ENCODE data around the gene LNX1.

- no peak for TF ChIP-seq OSR1 (CRISPR knock-in tag; IDR thresholded peaks at IDR 0.05)
- TF ChIP-seq, protein P1, sequence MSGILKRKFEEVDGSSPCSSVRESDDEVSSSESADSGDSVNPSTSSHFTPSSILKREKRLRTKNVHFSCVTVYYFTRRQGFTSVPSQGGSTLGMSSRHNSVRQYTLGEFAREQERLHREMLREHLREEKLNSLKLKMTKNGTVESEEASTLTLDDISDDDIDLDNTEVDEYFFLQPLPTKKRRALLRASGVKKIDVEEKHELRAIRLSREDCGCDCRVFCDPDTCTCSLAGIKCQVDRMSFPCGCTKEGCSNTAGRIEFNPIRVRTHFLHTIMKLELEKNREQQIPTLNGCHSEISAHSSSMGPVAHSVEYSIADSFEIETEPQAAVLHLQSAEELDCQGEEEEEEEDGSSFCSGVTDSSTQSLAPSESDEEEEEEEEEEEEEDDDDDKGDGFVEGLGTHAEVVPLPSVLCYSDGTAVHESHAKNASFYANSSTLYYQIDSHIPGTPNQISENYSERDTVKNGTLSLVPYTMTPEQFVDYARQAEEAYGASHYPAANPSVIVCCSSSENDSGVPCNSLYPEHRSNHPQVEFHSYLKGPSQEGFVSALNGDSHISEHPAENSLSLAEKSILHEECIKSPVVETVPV (CRISPR knock-in tag; IDR thresholded peaks at IDR 0.05) = no peak
- TF ChIP-seq, protein P2, sequence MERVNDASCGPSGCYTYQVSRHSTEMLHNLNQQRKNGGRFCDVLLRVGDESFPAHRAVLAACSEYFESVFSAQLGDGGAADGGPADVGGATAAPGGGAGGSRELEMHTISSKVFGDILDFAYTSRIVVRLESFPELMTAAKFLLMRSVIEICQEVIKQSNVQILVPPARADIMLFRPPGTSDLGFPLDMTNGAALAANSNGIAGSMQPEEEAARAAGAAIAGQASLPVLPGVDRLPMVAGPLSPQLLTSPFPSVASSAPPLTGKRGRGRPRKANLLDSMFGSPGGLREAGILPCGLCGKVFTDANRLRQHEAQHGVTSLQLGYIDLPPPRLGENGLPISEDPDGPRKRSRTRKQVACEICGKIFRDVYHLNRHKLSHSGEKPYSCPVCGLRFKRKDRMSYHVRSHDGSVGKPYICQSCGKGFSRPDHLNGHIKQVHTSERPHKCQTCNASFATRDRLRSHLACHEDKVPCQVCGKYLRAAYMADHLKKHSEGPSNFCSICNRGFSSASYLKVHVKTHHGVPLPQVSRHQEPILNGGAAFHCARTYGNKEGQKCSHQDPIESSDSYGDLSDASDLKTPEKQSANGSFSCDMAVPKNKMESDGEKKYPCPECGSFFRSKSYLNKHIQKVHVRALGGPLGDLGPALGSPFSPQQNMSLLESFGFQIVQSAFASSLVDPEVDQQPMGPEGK (CRISPR knock-in tag; IDR thresholded peaks at IDR 0.05; ENCODE audit: borderline replicate concordance) = no peak
- no peak for TF ChIP-seq ZNF8 (CRISPR knock-in tag; IDR thresholded peaks at IDR 0.05)
- no peak for TF ChIP-seq ZNF565 (CRISPR knock-in tag; conservative IDR thresholded peaks at IDR 0.05; ENCODE audit: low read depth)
- TF ChIP-seq TOX (CRISPR knock-in tag; IDR thresholded peaks at IDR 0.05; ENCODE audit: borderline replicate concordance) = no peak
- TF ChIP-seq ZFP3 (CRISPR knock-in tag; IDR thresholded peaks at IDR 0.05) = no peak
- no peak for TF ChIP-seq CREB5 (CRISPR knock-in tag; IDR thresholded peaks at IDR 0.05; ENCODE audit: low read depth)
- TF ChIP-seq ISL1 (CRISPR knock-in tag; IDR thresholded peaks at IDR 0.05) = no peak
- TF ChIP-seq TCF4 (CRISPR knock-in tag; IDR thresholded peaks at IDR 0.05; ENCODE audit: borderline replicate concordance) = no peak
- no peak for TF ChIP-seq ARNTL (CRISPR knock-in tag; IDR thresholded peaks at IDR 0.05; ENCODE audit: borderline replicate concordance, low read depth)
- TF ChIP-seq RARB (CRISPR knock-in tag; IDR thresholded peaks at IDR 0.05) = no peak
- TF ChIP-seq GLIS3 (CRISPR knock-in tag; IDR thresholded peaks at IDR 0.05) = no peak
Observed at GRCh38 chr4:53583513-53583912, 7.8 kb downstream of the LNX1 start.
